AG04449 (cell line): ENCODE data around the gene NRTN.

ENCODE experiments used
- CTCF ChIA-PET: fragments of 350-600 bp; formaldehyde crosslinking; extraction: SDS; loops from one replicate; lab custom pipeline; 2021; ENCODE audit warnings: antibody characterized with exemption; lab: Yijun Ruan, JAX
- POLR2A ChIA-PET: fragments of 400-600, 350-600 bp; formaldehyde crosslinking; extraction: SDS; loops from one replicate; lab custom pipeline; 2020; ENCODE audit warnings: antibody characterized with exemption, inconsistent platforms; lab: Yijun Ruan, JAX
- DNase-seq: peaks from one replicate; pipeline ENCODE4 v3.0.0-alpha.2; 2010; ENCODE audit warnings: low read depth, low spot score
- H3K4me3 ChIP-seq: 2 replicates; pipeline ENCODE4 v1.5.1; 2011; ENCODE audit warnings: low read depth, mild to moderate bottlenecking, control low read depth, low read length
- TF ChIP-seq, protein P1 (sequence below): IDR thresholded peaks from one replicate; pipeline ENCODE4 v1.5.1; 2011; ENCODE audit warnings: mild to moderate bottlenecking, moderate library complexity, low read length, control low read depth, inconsistent platforms; ENCODE audit not compliant: insufficient read depth; ENCODE audit errors: missing control alignments

The NRTN gene

DNA sequence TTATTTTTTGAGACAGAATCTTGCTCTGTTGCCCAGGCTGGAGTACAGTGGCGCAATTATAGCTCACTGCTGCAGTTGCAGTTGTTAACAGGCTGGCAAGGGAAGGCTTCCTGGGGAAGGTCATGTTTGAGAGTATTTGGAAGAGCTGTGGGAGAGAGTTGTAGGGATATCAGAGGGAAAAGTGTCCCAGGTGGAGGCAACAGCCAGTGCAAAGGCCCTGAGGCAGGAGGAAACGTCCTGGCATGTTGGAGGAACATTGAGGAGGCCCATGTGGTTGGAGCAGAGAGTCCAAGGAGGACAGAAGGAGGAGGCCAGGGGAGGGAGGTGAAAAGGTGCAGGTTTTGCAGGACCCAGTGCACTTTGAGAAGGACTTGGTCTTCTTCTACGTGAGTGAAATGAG is 11.7 kb upstream of the NRTN start:
- no peak overlapping the region for H3K4me3 ChIP-seq
- ChIA-PET POLR2A (no interaction called here), CTCF (interaction anchor here (0.9 to 4.3 kb wide), 11 partner anchors 9 to 230 kb away, joined by 3 to 70 read pairs (median 6); partner anchors contain the start of gene NRTN)
- TF ChIP-seq, protein P1, sequence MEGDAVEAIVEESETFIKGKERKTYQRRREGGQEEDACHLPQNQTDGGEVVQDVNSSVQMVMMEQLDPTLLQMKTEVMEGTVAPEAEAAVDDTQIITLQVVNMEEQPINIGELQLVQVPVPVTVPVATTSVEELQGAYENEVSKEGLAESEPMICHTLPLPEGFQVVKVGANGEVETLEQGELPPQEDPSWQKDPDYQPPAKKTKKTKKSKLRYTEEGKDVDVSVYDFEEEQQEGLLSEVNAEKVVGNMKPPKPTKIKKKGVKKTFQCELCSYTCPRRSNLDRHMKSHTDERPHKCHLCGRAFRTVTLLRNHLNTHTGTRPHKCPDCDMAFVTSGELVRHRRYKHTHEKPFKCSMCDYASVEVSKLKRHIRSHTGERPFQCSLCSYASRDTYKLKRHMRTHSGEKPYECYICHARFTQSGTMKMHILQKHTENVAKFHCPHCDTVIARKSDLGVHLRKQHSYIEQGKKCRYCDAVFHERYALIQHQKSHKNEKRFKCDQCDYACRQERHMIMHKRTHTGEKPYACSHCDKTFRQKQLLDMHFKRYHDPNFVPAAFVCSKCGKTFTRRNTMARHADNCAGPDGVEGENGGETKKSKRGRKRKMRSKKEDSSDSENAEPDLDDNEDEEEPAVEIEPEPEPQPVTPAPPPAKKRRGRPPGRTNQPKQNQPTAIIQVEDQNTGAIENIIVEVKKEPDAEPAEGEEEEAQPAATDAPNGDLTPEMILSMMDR, result no peak
- DNase-seq, result no peak

DNA sequence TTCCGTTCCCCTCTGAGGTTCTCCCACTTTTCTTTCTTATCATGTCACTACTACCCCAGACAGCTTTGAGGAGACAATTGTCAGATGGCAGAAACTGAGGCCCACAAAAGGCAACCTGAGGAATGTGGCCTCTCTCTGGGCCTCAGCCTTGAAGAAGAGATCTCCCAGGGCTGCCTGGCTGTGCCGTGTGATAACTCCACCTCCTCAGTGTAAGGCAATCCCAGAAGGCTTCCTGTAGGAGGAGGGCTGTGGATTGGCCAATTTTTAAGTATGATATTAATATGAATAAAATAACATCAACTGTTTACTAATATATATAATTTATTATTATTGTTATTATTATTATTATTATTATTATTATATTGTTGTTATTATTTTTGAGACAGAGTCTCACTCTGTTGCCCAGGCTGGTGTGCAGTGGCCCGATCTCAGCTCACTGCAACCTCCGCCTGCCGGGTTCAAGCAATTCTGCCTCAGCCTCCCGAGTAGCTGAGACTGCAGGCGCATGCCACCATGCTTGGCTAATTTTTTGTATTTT is 9.4 kb upstream of the NRTN start:
- CTCF ChIA-PET, result interaction anchor here (1.1 to 4.3 kb wide), 11 partner anchors 8 to 227 kb away, joined by 3 to 70 read pairs (median 5); partner anchors contain the start of gene NRTN
- no peak for DNase-seq
- POLR2A ChIA-PET, result no interaction called here
- TF ChIP-seq, protein P1, result no peak
- H3K4me3 ChIP-seq, result no peak overlapping the region

DNA sequence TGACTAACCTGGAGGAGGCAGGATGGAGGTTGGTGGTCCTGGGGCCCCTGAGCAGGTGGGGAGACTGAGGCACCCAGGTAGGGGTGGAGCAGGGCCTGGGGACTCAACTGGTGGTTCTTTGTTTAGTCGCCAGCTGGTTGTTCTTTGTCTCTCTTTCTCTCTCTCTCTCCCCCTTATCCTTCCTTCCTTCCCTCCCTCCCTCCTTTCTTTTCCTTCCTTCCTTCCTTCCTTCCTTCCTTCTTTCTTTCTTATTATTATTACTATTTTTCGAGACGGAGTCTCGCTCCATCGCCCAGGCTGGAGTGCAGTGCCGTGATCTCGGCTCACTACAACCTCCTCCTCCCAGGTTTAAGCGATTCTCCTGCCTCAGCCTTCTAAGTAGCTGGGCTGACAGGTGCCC is 6.6 kb upstream of the NRTN start:
- ChIA-PET CTCF (interaction anchor here (0.8 kb wide), 1 partner anchor 95 kb away, joined by 3 read pairs; no protein-coding TSS in a partner anchor), POLR2A (no interaction called here)
- H3K4me3 ChIP-seq, result no peak overlapping the region
- TF ChIP-seq, protein P1, result no peak
- DNase-seq, result no peak

DNA sequence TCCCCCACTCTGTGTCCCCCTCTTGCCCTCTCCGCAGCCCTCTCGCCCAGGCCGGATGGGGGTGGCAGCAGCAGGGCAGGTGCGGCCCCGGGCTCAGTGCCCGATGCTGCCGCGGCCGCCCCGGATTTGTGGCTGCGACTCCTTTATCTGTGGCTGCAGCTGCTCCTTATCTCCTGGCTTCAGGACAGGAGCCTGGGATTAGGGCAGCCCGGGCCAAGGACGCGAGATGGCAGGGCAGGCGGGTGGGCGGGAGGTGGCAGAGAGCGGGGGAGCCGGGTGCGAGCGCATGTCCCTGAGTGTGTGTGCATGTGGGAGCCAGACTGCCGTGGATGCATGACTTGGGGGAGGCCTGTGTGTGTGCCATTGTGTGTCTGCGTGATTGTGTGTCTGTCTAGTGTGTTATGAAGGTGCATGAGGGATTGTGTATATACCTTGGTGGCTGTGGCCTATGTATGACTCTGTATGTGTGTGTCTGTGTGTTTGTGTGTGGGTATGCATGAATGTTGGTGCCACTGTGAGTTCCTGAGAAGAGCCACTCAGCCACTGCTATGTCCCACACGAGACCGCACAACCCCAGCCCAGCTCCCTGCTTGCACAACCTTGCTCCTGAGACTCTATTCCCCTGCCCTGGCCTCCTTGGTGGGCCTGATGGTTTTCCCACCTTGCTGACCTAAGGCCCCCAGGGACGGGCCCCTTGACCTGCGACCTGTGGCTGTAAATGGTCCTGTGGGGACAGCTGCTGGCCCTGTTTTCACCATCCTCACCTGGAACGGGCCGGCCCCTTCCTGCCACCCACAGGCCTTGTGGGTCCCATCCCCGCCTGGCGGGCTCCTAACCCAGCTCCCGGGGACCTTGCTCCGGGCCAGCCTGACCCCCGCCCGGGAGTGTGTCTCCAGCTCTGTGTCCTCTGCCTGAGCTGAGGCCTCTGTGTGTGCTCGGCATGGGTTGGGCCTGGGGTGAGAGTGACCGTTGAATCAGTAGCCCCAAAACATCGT is 5.3 kb upstream of the NRTN start:
- CTCF ChIA-PET, result interaction anchor here (1.6 kb wide), 1 partner anchor 9 kb away, joined by 4 read pairs; the partner anchor contains the start of gene DUS3L
- TF ChIP-seq, protein P1, result no peak
- no peak for DNase-seq
- POLR2A ChIA-PET, result no interaction called here
- no peak overlapping the region for H3K4me3 ChIP-seq

DNA sequence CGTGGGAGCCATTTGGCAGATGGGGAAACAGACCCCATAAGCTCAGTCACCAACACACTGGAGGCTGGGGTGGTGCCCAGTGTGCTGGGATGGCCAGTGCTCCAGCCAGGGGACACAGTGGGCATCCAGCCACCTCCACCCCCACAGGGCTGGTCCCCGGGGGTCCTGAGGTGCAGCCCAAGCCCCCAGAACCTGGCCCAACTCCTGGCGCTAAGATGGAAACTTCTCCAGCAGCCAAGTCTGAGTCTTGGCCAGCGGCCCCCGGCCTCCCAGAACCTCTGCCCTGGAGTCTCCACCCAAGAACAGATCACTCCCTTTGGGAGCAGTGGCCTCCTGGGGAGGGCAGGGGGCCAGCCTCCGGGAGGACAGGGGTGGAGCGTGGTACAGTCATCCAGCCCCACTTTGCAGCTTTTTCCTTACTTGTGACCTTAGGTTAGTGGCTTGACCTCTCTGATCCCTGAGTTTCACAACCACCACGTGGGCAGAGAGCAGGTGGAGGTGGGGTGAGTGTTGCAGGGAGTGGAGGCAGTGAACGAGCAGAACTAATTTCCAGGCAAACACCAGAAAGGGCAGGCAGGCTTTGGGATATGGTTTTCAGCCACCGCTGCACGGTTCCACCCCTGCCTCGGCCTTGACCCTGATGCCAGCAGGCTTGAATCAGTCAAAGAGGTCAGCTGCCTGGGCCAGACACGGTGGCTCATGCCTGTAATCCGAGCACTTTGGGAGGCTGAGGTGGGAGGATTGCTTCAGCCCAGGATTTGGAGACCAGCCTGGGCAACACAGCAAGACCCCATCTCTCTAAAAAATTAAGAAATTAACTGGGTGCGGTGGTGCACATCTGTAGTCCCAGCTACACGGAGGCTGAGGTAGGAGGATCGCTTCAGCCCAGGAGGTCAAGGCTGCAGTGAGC is 4.3 kb upstream of the NRTN start:
- TF ChIP-seq, protein P1, result no peak
- no peak for DNase-seq
- ChIA-PET POLR2A (no interaction called here), CTCF (interaction anchor here (1.6 kb wide), 1 partner anchor 10 kb away, joined by 4 read pairs; the partner anchor contains the start of gene DUS3L)
- H3K4me3 ChIP-seq, result no peak overlapping the region
